Mesenchymal stem cell (in vitro differentiated cells and primary cell): ENCODE measurements around the gene OLFML3.

Source experiments
- DNase-seq: peaks from one replicate; pipeline ENCODE4 v3.0.0-alpha.2; 2013
- H2AFZ ChIP-seq: one replicate; pipeline ENCODE4 v1.6.1; 2013; ENCODE audit warnings: low read depth, mild to moderate bottlenecking, control low read depth, inconsistent platforms, low read length, moderate library complexity
- H2AK5ac ChIP-seq: 2 replicates; pipeline ENCODE4 v1.6.1; 2013; ENCODE audit warnings: low read length, moderate library complexity, mild to moderate bottlenecking, inconsistent platforms; ENCODE audit not compliant: severe bottlenecking
- H2BK120ac ChIP-seq: one replicate; pipeline ENCODE4 v1.6.1; 2013; ENCODE audit warnings: low read depth, mild to moderate bottlenecking, inconsistent platforms, low read length, moderate library complexity
- H2BK12ac ChIP-seq, 2 experiments: one replicate each; pipeline ENCODE4 v1.6.1; 2013; ENCODE audit warnings: inconsistent platforms in 2 of 2, low read length in 2 of 2, mild to moderate bottlenecking in 2 of 2, moderate library complexity in 2 of 2, control low read depth in 1 of 2
- H2BK15ac ChIP-seq: one replicate; pipeline ENCODE4 v1.6.1; 2013; ENCODE audit warnings: mild to moderate bottlenecking, low read depth, inconsistent platforms; ENCODE audit not compliant: poor library complexity, severe bottlenecking
- H2BK5ac ChIP-seq: 2 replicates; pipeline ENCODE4 v1.6.1; 2013; ENCODE audit warnings: low read depth, mild to moderate bottlenecking, low read length, control low read depth, inconsistent platforms; ENCODE audit not compliant: poor library complexity, severe bottlenecking
- H3K14ac ChIP-seq, 2 experiments: one replicate each; pipeline ENCODE4 v1.6.1; 2013; ENCODE audit warnings: inconsistent platforms in 2 of 2, low read length in 2 of 2, control low read depth in 1 of 2, mild to moderate bottlenecking in 1 of 2, moderate library complexity in 1 of 2
- H3K18ac ChIP-seq, 2 experiments: one replicate each; pipeline ENCODE4 v1.6.1; 2013; ENCODE audit warnings: inconsistent platforms in 2 of 2, low read length in 2 of 2, control low read depth in 1 of 2, low read depth in 1 of 2, mild to moderate bottlenecking in 1 of 2
- H3K23ac ChIP-seq, 2 experiments: one replicate each; pipeline ENCODE4 v1.6.1; 2013; ENCODE audit warnings: inconsistent platforms in 2 of 2, low read length in 2 of 2, mild to moderate bottlenecking in 2 of 2, moderate library complexity in 2 of 2, control low read depth in 1 of 2
- H3K27ac ChIP-seq: 2 replicates; pipeline ENCODE4 v1.5.1; 2013; ENCODE audit warnings: mild to moderate bottlenecking, moderate library complexity, low read length, control low read depth, inconsistent platforms; ENCODE audit not compliant: poor library complexity, severe bottlenecking
- H3K27me3 ChIP-seq, 2 experiments: 2 replicates each; pipeline versions ENCODE4 v1.6.1 to v1.7.0; 2013; ENCODE audit warnings: low read length in 2 of 2, mild to moderate bottlenecking in 2 of 2, moderate library complexity in 2 of 2, control low read depth in 1 of 2, inconsistent platforms in 1 of 2; ENCODE audit not compliant: control insufficient read depth in 1 of 2, insufficient read depth in 1 of 2
- H3K36me3 ChIP-seq, 2 experiments: 2 replicates each; pipeline versions ENCODE4 v1.6.1 to v1.7.0; 2013; ENCODE audit warnings: low read length in 2 of 2, control low read depth in 1 of 2, inconsistent platforms in 1 of 2, low read depth in 1 of 2, mild to moderate bottlenecking in 1 of 2; ENCODE audit not compliant: insufficient read depth in 2 of 2, control insufficient read depth in 1 of 2
- H3K4ac ChIP-seq, 2 experiments: one replicate each; pipeline ENCODE4 v1.6.1; 2013; ENCODE audit warnings: inconsistent platforms in 2 of 2, low read length in 2 of 2, mild to moderate bottlenecking in 2 of 2, moderate library complexity in 2 of 2, control low read depth in 1 of 2, low read depth in 1 of 2
- H3K4me1 ChIP-seq: 2 replicates; pipeline ENCODE4 v1.6.1; 2013; ENCODE audit warnings: low read depth, low read length, control low read depth; ENCODE audit not compliant: control insufficient read depth, insufficient read depth
- H3K4me2 ChIP-seq: 2 replicates; pipeline ENCODE4 v1.6.1; 2013; ENCODE audit warnings: low read length, mild to moderate bottlenecking, inconsistent platforms; ENCODE audit not compliant: poor library complexity, severe bottlenecking
- H3K4me3 ChIP-seq, 2 experiments: 2 replicates each; pipeline versions ENCODE4 v1.5.1 to v1.7.0; 2013; ENCODE audit warnings: low read length in 2 of 2, mild to moderate bottlenecking in 2 of 2, control low read depth in 1 of 2, low read depth in 1 of 2; ENCODE audit not compliant: insufficient read depth in 1 of 2
- H3K79me1 ChIP-seq: replicated peaks from 2 replicates; pipeline ENCODE4 v1.6.1; 2013; ENCODE audit warnings: mild to moderate bottlenecking, control low read depth, low read length, inconsistent platforms; ENCODE audit not compliant: poor library complexity, severe bottlenecking
- H3K9ac ChIP-seq: 2 replicates; pipeline ENCODE4 v1.7.0; 2013; ENCODE audit warnings: mild to moderate bottlenecking, low read length, moderate library complexity
- H3K9me3 ChIP-seq: 2 replicates; pipeline ENCODE4 v1.7.0; 2013; ENCODE audit warnings: mild to moderate bottlenecking, low read length; ENCODE audit not compliant: control insufficient read depth
- H4K8ac ChIP-seq: one replicate; pipeline ENCODE4 v1.6.1; 2013; ENCODE audit warnings: inconsistent platforms, mild to moderate bottlenecking, low read length, moderate library complexity
- H4K91ac ChIP-seq: one replicate; pipeline ENCODE4 v1.6.1; 2013; ENCODE audit warnings: mild to moderate bottlenecking, low read length, inconsistent platforms
- WGBS: methylation state at CpG from one replicate; pipeline ENCODE4 v1.1.7; 2013; ENCODE audit warnings: mixed read lengths; 5-methylcytosine and 5-hydroxymethylcytosine counted together

The OLFML3 gene

DNA sequence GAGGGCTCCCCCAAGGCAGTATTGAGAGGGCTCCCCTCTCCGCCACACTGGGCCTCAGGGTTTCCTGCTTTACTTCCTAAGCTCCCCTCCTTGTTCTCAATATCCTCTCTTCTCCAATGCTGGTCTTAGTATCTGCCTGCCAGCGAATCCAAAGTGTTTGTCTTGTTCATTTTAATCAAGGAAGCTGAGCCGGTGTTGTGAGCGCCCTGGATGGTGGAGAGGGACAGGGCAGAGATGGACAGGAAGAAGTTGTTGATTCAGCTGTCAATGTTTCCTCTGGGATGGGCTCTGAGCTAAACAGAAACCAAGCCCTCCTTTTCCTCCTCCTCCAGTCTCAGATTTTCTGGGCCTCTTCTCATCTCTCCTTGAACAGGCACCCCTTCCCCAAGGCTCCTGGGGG, 5.4 kb downstream of the OLFML3 start:
- no peak overlapping the region for H2AFZ ChIP-seq

DNA sequence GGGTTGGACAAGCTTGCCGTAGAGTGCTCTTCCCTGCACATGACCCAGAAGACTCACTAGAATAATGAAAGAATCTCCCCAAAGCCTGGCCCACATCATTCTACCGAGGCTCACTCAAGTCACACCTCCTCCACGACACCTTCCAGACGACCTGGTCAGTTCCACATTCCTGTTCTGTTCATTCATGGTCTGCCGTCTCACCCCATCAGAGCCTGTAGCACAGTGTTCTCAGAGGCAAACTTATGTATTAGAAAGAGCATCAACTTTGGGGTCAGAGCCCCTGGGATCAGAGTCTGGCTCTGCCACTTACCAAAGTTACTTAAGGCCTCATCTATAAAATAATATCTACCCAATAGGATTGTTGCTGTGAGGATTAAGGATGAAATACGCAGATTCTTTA, 7.5 kb downstream of the OLFML3 start:
- no peaks in the 10 kb centered on the region for H3K27me3 ChIP-seq
- no peaks in the 10 kb centered on the region for H3K9me3 ChIP-seq
- no peaks in the 10 kb centered on the region for H3K79me1 ChIP-seq
- 89% methylated on average over 6 of the region's 6 CpGs for WGBS
- H3K14ac ChIP-seq: no peak overlapping the region
- H3K4me1 ChIP-seq: peaks cover 29% of the 10 kb centered on the region
- no peaks in the 10 kb centered on the region for H3K36me3 ChIP-seq
- H4K8ac ChIP-seq: no peak overlapping the region
- H3K23ac ChIP-seq: no peak overlapping the region
- no peak overlapping the region for H2AFZ ChIP-seq
- H4K91ac ChIP-seq: no peak overlapping the region
- no peak overlapping the region for H3K4me2 ChIP-seq
- H3K4me3 ChIP-seq: no peak overlapping the region
- no peak for DNase-seq
- no peak overlapping the region for H3K27ac ChIP-seq
- H3K18ac ChIP-seq: no peak overlapping the region
- no peak overlapping the region for H2AK5ac ChIP-seq
- no peak overlapping the region for H2BK5ac ChIP-seq
- no peak overlapping the region for H2BK12ac ChIP-seq
- H2BK15ac ChIP-seq: no peak overlapping the region
- no peak overlapping the region for H3K9ac ChIP-seq
- no peak overlapping the region for H3K4ac ChIP-seq
- no peak overlapping the region for H2BK120ac ChIP-seq

More for the DNA sequence above, 5.4 kb downstream of the OLFML3 start:
- Histone ChIP-seq H4K8ac (peak overlapping the region; percentile 41), H3K79me1 (peaks cover 7% of the 10 kb centered on the region), H3K4me3 (no peak overlapping the region), H2BK12ac (peak overlapping the region; percentile 16 to 59), H3K14ac (peak overlapping the region in 1 of 2 experiments; percentile 18), H3K4me2 (no peak overlapping the region), H3K18ac (no peak overlapping the region), H3K9me3 (no peaks in the 10 kb centered on the region), H2BK5ac (no peak overlapping the region), H4K91ac (peak overlapping the region; percentile 3), H3K23ac (no peak overlapping the region), H3K36me3 (peaks cover 8 to 9% of the 10 kb centered on the region in 2 experiments), H2AK5ac (peak overlapping the region; percentile 63), H3K9ac (no peak overlapping the region), H3K27ac (peak overlapping the region; percentile 12), H3K4ac (peak overlapping the region in 1 of 2 experiments; percentile 67), H2BK120ac (no peak overlapping the region), H3K4me1 (peaks cover 43% of the 10 kb centered on the region), H2BK15ac (no peak overlapping the region), H3K27me3 (no peaks in the 10 kb centered on the region)
- no peak for DNase-seq
- 83% methylated on average over 4 of the region's 4 CpGs for WGBS

GRCh38 chr1:113987259-113987658, 8.0 kb downstream of the OLFML3 start:
- Histone ChIP-seq H3K36me3 (no peaks in the 10 kb centered on the region), H3K4me2 (no peak overlapping the region), H2AK5ac (no peak overlapping the region), H3K9me3 (no peaks in the 10 kb centered on the region), H3K79me1 (no peaks in the 10 kb centered on the region), H2BK15ac (no peak overlapping the region), H2BK12ac (no peak overlapping the region), H3K14ac (no peak overlapping the region), H3K18ac (no peak overlapping the region), H3K9ac (no peak overlapping the region), H3K4ac (no peak overlapping the region), H3K4me3 (no peak overlapping the region), H3K4me1 (peaks cover 25% of the 10 kb centered on the region), H3K23ac (no peak overlapping the region), H2AFZ (no peak overlapping the region), H2BK5ac (no peak overlapping the region), H2BK120ac (no peak overlapping the region), H3K27ac (no peak overlapping the region), H4K8ac (no peak overlapping the region), H4K91ac (no peak overlapping the region), H3K27me3 (no peaks in the 10 kb centered on the region)
- peak; percentile 24 for DNase-seq
- WGBS: 54% methylated on average over 5 of the region's 5 CpGs

DNA sequence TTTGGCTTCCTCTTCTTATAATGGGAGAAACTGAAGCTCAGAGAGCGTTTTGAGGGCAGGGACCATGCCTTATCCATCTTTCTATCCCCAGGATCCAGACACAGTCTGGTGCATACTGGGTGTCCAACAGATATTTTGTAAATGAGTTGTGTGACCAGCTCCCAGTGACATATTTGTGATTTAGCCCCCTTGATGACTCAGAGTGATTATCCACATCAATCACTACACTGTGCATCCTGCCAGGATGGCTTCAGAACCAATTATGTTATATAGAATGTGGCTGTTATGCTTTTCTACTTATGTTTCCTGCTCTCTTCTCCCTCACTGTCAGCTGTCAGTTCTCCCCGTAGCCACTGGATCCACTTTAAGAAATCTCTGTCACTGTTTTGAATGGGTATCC, 11.3 kb downstream of the OLFML3 start:
- WGBS: 90% methylated on average over 1 of the region's 2 CpGs
- no peak for DNase-seq
- Histone ChIP-seq H2AK5ac (no peak overlapping the region), H3K14ac (no peak overlapping the region), H2BK5ac (no peak overlapping the region), H2AFZ (no peak overlapping the region), H3K23ac (no peak overlapping the region), H2BK12ac (no peak overlapping the region), H3K4me2 (no peak overlapping the region), H3K4me1 (no peaks in the 10 kb centered on the region), H4K8ac (no peak overlapping the region), H2BK15ac (no peak overlapping the region), H3K9me3 (peaks cover 13% of the 10 kb centered on the region), H3K36me3 (peaks cover 0 to 3% of the 10 kb centered on the region in 2 experiments), H3K4ac (no peak overlapping the region), H3K4me3 (no peak overlapping the region), H3K27me3 (no peaks in the 10 kb centered on the region), H3K27ac (no peak overlapping the region), H3K9ac (no peak overlapping the region), H3K79me1 (no peaks in the 10 kb centered on the region), H4K91ac (no peak overlapping the region), H3K18ac (no peak overlapping the region), H2BK120ac (no peak overlapping the region)
